Central memory CD8-positive, alpha-beta T cell (primary cell): ENCODE data around the gene REG3G.

Experiments used
- ATAC-seq: fragments of 150-1000 bp; cut with Tn5 transposase; replicated peaks from 2 replicates; pipeline ENCODE4 v1.10.0; 2022; ENCODE audit warnings: mild to moderate bottlenecking, moderate FRiP score, moderate number of reproducible peaks; ENCODE audit not compliant: poor library complexity, severe bottlenecking; ENCODE audit errors: extremely low read depth
- DNase-seq, 2 donors: peaks; one replicate each; pipeline ENCODE4 v3.0.0; 2021; ENCODE audit warnings: low spot score in 2 of 2
- H3K27ac Mint-ChIP-seq: one replicate; pipeline ENCODE4 v1.8.0; 2022; ENCODE audit warnings: low read depth, mild to moderate bottlenecking, moderate library complexity, mixed read lengths
- H3K27me3 Mint-ChIP-seq: one replicate; pipeline ENCODE4 v1.8.0; 2022; ENCODE audit warnings: mixed read lengths
- H3K36me3 Mint-ChIP-seq: one replicate; pipeline ENCODE4 v1.8.0; 2022; ENCODE audit warnings: mild to moderate bottlenecking, moderate library complexity, mixed read lengths; ENCODE audit not compliant: insufficient read depth
- H3K4me1 Mint-ChIP-seq: one replicate; pipeline ENCODE4 v1.8.0; 2022; ENCODE audit warnings: mixed read lengths
- H3K4me3 Mint-ChIP-seq: one replicate; pipeline ENCODE4 v1.8.0; 2022; ENCODE audit warnings: mild to moderate bottlenecking, moderate library complexity, mixed read lengths
- H3K9me3 Mint-ChIP-seq: one replicate; pipeline ENCODE4 v1.8.0; 2022; ENCODE audit warnings: mixed read lengths

REG3G gene

DNA sequence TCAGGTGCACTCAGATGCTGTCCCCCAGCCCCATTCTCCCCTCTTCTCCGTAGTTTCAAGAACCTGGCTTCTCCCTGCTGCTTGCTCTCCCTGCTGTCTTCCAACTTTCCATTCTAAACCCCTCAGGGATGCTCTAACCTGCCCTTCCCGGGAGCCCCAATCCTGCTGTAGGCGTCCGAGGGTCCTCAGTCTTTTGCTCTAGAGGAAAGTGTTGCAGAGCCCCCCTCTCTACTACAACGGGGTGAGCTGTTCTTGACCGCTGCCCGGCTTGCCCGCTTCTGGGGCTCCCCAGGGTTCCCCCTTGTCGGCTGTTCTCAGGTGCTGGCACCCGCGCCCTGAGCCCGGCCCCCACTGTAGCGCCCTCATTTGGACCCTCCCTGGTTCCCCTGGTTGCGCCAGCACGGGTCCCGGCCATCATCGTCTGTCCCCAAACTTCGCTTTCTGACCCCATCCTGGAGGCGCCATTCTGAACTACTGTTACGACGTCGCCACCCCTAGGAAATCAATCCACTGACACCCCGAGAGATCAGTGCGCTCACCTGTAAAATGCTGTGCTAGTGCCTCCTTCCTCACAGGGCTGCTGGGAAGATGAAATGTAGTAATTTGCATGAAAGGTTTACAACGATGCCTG, 31.9 kb upstream of the REG3G start:
- DNase-seq: no peak
- Mint-ChIP-seq H3K4me3 (no peak overlapping the region), H3K36me3 (no peaks in the 10 kb centered on the region), H3K27me3 (peaks cover 25% of the 10 kb centered on the region), H3K4me1 (no peaks in the 10 kb centered on the region), H3K27ac (no peak overlapping the region), H3K9me3 (peaks cover 25% of the 10 kb centered on the region)
- no peak for ATAC-seq

DNA sequence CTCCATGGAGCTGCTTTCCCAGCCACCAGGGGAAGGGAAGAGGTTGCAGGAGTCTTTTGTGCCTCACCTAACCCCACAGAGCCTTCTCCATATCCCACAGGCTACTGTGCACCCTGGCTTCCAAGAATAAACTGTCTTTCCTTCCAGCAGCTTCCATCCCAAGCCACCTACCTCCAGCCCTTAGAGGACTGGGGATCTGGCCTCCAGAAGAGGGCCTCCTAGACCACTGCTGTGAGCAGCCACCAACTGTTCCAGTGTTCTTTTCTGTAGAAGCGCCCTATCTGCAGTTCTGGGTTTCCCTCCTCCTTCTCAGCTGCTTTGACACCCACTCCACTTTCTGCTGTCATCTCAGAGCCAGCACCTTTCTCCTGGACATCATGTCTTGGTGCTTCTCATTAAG, 30.7 kb upstream of the REG3G start:
- H3K27ac Mint-ChIP-seq: no peak overlapping the region
- peaks cover 25% of the 10 kb centered on the region for H3K27me3 Mint-ChIP-seq
- H3K9me3 Mint-ChIP-seq: peaks cover 25% of the 10 kb centered on the region
- ATAC-seq (no peak), DNase-seq (no peak)
- no peak overlapping the region for H3K4me3 Mint-ChIP-seq
- H3K36me3 Mint-ChIP-seq: no peaks in the 10 kb centered on the region
- H3K4me1 Mint-ChIP-seq: no peaks in the 10 kb centered on the region

GRCh38 chr2:78999406-78999805, 26.1 kb upstream of the REG3G start:
- no peak overlapping the region for H3K4me3 Mint-ChIP-seq
- H3K9me3 Mint-ChIP-seq: peaks cover 18% of the 10 kb centered on the region
- H3K36me3 Mint-ChIP-seq: no peaks in the 10 kb centered on the region
- peaks cover 4% of the 10 kb centered on the region for H3K27me3 Mint-ChIP-seq
- H3K27ac Mint-ChIP-seq: no peak overlapping the region
- ATAC-seq: no peak
- H3K4me1 Mint-ChIP-seq: no peaks in the 10 kb centered on the region
- no peak for DNase-seq

DNA sequence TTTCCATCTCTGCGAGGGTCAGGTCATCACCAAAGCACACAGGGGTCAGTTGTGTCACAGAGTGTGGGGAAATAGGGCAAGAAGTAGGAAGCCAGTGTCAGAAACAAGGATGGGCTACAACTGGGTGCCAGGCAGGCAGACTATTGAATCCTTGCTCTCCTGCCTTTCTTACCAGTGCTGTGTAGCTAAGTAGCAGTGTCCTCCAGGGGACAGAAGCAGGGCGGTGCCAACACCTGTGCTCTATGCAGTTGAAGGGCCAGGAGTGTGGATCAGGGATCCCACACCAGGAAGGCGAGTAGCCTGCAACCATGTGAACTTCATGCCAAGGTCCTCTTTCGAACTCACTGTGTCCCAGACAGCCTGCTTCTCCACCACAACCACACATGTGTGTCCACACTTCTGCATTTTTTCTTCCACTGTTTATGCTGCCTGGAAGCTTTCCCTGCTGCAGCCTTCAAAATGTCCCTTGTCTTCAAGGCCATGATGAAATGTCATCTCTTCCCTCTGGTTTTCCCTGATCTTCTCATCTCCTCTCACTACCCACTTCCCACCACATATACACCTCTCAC, 25.4 kb upstream of the REG3G start:
- peaks cover 18% of the 10 kb centered on the region for H3K9me3 Mint-ChIP-seq
- no peaks in the 10 kb centered on the region for H3K27me3 Mint-ChIP-seq
- H3K36me3 Mint-ChIP-seq: no peaks in the 10 kb centered on the region
- H3K27ac Mint-ChIP-seq: no peak overlapping the region
- no peak for ATAC-seq
- DNase-seq: no peak
- H3K4me3 Mint-ChIP-seq: no peak overlapping the region
- H3K4me1 Mint-ChIP-seq: no peaks in the 10 kb centered on the region

DNA sequence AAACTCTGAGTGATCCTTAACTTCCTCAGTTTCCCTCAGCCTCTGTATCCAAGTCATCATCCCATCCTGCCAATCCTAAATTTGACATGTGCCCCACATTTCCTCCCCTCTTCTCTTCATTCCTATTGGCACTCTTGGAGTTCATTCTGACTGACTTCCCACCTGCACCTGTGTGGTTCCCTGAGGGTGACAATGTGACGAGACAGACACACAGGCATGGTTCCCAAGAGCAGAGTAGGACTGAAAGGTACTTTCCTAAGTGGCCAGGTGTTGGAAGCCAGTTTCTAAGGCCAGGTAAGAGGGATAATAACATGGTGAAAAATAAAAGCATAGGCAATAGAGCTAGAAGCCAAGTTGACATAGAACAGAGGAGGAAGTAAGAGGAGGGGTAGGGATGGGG, 24.2 kb upstream of the REG3G start:
- Mint-ChIP-seq H3K4me1 (no peaks in the 10 kb centered on the region), H3K4me3 (no peak overlapping the region), H3K27me3 (no peaks in the 10 kb centered on the region), H3K36me3 (no peaks in the 10 kb centered on the region), H3K9me3 (peaks cover 18% of the 10 kb centered on the region), H3K27ac (no peak overlapping the region)
- DNase-seq (no peak), ATAC-seq (no peak)

- H3K36me3 Mint-ChIP-seq: no peaks in the 10 kb centered on the region
- no peaks in the 10 kb centered on the region for H3K4me1 Mint-ChIP-seq
- H3K4me3 Mint-ChIP-seq: no peak overlapping the region
- no peak for DNase-seq
- no peak for ATAC-seq
- no peak overlapping the region for H3K27ac Mint-ChIP-seq
- no peaks in the 10 kb centered on the region for H3K27me3 Mint-ChIP-seq
- peaks cover 32% of the 10 kb centered on the region for H3K9me3 Mint-ChIP-seq
Measured at GRCh38 chr2:79004680-79005079, 20.8 kb upstream of the REG3G start.

- DNase-seq (no peak), ATAC-seq (no peak)
- no peak overlapping the region for H3K27ac Mint-ChIP-seq
Measured at GRCh38 chr2:79005216-79005615, 20.3 kb upstream of the REG3G start.

GRCh38 chr2:79009388-79009787, 16.1 kb upstream of the REG3G start:
- DNase-seq (no peak), ATAC-seq (no peak)
- no peak overlapping the region for H3K27ac Mint-ChIP-seq
- H3K27me3 Mint-ChIP-seq: no peaks in the 10 kb centered on the region
- peaks cover 32% of the 10 kb centered on the region for H3K9me3 Mint-ChIP-seq
- no peak overlapping the region for H3K4me3 Mint-ChIP-seq
- H3K36me3 Mint-ChIP-seq: no peaks in the 10 kb centered on the region
- H3K4me1 Mint-ChIP-seq: no peaks in the 10 kb centered on the region

More at GRCh38 chr2:79005216-79005615, 20.3 kb upstream of the REG3G start:
- no peak overlapping the region for H3K4me3 Mint-ChIP-seq
- H3K4me1 Mint-ChIP-seq: no peaks in the 10 kb centered on the region
- no peaks in the 10 kb centered on the region for H3K27me3 Mint-ChIP-seq
- no peaks in the 10 kb centered on the region for H3K36me3 Mint-ChIP-seq
- peaks cover 31% of the 10 kb centered on the region for H3K9me3 Mint-ChIP-seq

DNA sequence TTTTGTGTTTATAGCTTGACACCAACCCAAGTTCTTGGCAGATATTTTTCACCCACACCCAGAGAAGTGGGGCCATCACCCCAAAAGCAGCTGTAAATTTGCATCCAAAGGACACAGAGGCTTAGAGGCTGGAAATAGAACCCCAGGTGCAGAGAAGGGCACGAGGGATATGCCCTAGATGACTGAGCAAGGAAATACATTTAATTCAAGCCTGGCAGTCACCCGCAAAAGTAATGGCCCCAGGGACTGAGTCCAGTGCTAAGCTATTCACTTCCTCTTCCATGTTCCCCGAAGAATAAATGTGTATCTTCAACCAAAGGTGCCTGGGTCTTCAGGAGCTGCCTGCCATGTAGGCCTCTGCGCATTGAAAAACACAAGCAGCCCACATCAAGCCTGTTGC, 14.0 kb upstream of the REG3G start:
- Mint-ChIP-seq H3K4me1 (no peaks in the 10 kb centered on the region), H3K27me3 (no peaks in the 10 kb centered on the region), H3K36me3 (no peaks in the 10 kb centered on the region), H3K4me3 (no peak overlapping the region), H3K9me3 (peaks cover 33% of the 10 kb centered on the region), H3K27ac (no peak overlapping the region)
- ATAC-seq (no peak), DNase-seq (no peak)

DNA sequence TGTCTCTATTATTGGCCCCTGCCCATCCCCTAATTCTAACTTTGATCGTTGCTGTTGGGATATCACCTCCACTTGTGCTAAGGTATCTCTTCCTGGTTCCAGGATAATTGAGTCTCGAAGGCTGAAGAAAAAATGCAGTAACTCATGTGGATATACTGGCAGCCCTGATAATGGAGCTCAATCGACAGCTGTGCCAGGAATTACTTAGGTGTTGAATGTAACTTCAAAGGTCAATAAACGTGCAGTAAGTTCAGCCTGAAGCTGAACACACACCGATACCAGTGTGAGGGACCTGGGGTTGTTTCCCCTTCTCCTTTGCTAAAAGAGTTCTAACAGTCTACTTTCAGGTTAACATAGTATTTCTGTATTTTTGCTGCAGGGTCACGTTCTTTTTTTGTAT, 11.9 kb upstream of the REG3G start:
- Mint-ChIP-seq H3K27ac (no peak overlapping the region), H3K9me3 (peaks cover 25% of the 10 kb centered on the region), H3K4me1 (no peaks in the 10 kb centered on the region), H3K4me3 (no peak overlapping the region), H3K27me3 (no peaks in the 10 kb centered on the region), H3K36me3 (no peaks in the 10 kb centered on the region)
- DNase-seq: no peak
- ATAC-seq: no peak

GRCh38 chr2:79016342-79016741, 9.2 kb upstream of the REG3G start:
- Mint-ChIP-seq H3K4me3 (no peak overlapping the region), H3K27ac (no peak overlapping the region), H3K36me3 (no peaks in the 10 kb centered on the region)

GRCh38 chr2:79026061-79026460, 559 bp downstream of the REG3G start:
- Mint-ChIP-seq H3K27me3 (no peaks in the 10 kb centered on the region), H3K4me3 (no peak overlapping the region), H3K27ac (no peak overlapping the region), H3K36me3 (no peaks in the 10 kb centered on the region), H3K4me1 (no peaks in the 10 kb centered on the region), H3K9me3 (peaks cover 14% of the 10 kb centered on the region)
- ATAC-seq (no peak), DNase-seq (no peak)

More at GRCh38 chr2:79016342-79016741, 9.2 kb upstream of the REG3G start:
- DNase-seq (no peak), ATAC-seq (no peak)
- Mint-ChIP-seq H3K27me3 (no peaks in the 10 kb centered on the region), H3K4me1 (no peaks in the 10 kb centered on the region), H3K9me3 (peaks cover 23% of the 10 kb centered on the region)

GRCh38 chr2:79039944-79040343, 14.4 kb downstream of the REG3G start:
- ATAC-seq: no peak
- no peak overlapping the region for H3K27ac Mint-ChIP-seq
- no peaks in the 10 kb centered on the region for H3K36me3 Mint-ChIP-seq
- H3K9me3 Mint-ChIP-seq: peaks cover 6% of the 10 kb centered on the region
- DNase-seq: no peak
- H3K27me3 Mint-ChIP-seq: no peaks in the 10 kb centered on the region
- no peak overlapping the region for H3K4me3 Mint-ChIP-seq
- H3K4me1 Mint-ChIP-seq: no peaks in the 10 kb centered on the region
